Progenitor cell of endocrine pancreas (in vitro differentiated cells): Measurements from ENCODE around the gene SEC24D. TPM values are rescaled to one million over a fixed set of nuclear protein-coding genes. Genes with fewer than 3 reads are reported as not detected.

Experiments
- DNase-seq: peaks from one replicate; pipeline ENCODE4 v3.0.0; 2021; ENCODE audit warnings: low spot score; ENCODE audit not compliant: unreplicated experiment
- H3K27ac Mint-ChIP-seq: 2 replicates; pipeline ENCODE4 v1.8.0; 2021; ENCODE audit warnings: mild to moderate bottlenecking, moderate library complexity, mixed read lengths
- H3K27me3 Mint-ChIP-seq: 2 replicates; pipeline ENCODE4 v1.8.0; 2021; ENCODE audit warnings: mixed read lengths
- H3K36me3 Mint-ChIP-seq: 2 replicates; pipeline ENCODE4 v1.8.0; 2022; ENCODE audit warnings: mixed read lengths; ENCODE audit not compliant: insufficient read depth
- H3K4me1 Mint-ChIP-seq: 2 replicates; pipeline ENCODE4 v1.8.0; 2021; ENCODE audit warnings: low read depth, mixed read lengths
- H3K4me3 Mint-ChIP-seq: 2 replicates; pipeline ENCODE4 v1.8.0; 2021; ENCODE audit warnings: low read depth, mild to moderate bottlenecking, moderate library complexity, mixed read lengths
- H3K9me3 Mint-ChIP-seq: 2 replicates; pipeline ENCODE4 v1.8.0; 2021; ENCODE audit warnings: low read depth, mixed read lengths
- total RNA-seq: library from RNA; stranded (reverse); gene quantifications from 2 replicates; pipeline ENCODE4 v1.2.1, GENCODE V29; 2021
- TF ChIP-seq, protein P1 (sequence below): fragments of 200-600 bp; sonication (generic); IDR thresholded peaks from one replicate; pipeline ENCODE4 v1.5.0; 2021; ENCODE audit warnings: antibody characterized with exemption, mild to moderate bottlenecking; ENCODE audit not compliant: unreplicated experiment

Gene SEC24D
- total RNA-seq, 1 donor from 2014 or later = 30.2 TPM

DNA sequence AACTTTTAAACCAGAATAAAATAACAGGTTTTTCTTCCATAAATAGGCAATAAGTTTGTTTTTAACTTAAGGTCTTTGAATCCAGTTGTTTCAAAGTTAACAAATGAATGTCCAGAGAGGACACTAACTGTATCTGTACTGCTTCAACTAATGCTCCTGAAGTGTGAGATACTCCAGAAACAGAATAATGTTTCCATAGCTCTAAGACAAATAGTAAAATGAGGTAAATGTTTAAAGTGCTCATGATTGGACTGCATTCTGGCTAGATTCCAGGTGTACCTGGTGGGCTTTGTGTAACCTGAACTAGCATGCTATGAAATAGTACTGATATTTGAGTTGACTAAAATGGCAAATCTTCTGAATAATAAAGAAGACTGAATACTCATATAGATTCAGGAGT lies 99.0 kb downstream of the SEC24D start:
- no peak for DNase-seq
- Mint-ChIP-seq H3K27me3 (no peaks in the 10 kb centered on the region), H3K4me3 (no peak overlapping the region), H3K36me3 (peaks cover 4% of the 10 kb centered on the region), H3K4me1 (no peaks in the 10 kb centered on the region), H3K9me3 (no peaks in the 10 kb centered on the region), H3K27ac (no peak overlapping the region)
- TF ChIP-seq, protein P1, sequence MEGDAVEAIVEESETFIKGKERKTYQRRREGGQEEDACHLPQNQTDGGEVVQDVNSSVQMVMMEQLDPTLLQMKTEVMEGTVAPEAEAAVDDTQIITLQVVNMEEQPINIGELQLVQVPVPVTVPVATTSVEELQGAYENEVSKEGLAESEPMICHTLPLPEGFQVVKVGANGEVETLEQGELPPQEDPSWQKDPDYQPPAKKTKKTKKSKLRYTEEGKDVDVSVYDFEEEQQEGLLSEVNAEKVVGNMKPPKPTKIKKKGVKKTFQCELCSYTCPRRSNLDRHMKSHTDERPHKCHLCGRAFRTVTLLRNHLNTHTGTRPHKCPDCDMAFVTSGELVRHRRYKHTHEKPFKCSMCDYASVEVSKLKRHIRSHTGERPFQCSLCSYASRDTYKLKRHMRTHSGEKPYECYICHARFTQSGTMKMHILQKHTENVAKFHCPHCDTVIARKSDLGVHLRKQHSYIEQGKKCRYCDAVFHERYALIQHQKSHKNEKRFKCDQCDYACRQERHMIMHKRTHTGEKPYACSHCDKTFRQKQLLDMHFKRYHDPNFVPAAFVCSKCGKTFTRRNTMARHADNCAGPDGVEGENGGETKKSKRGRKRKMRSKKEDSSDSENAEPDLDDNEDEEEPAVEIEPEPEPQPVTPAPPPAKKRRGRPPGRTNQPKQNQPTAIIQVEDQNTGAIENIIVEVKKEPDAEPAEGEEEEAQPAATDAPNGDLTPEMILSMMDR = no peak

DNA sequence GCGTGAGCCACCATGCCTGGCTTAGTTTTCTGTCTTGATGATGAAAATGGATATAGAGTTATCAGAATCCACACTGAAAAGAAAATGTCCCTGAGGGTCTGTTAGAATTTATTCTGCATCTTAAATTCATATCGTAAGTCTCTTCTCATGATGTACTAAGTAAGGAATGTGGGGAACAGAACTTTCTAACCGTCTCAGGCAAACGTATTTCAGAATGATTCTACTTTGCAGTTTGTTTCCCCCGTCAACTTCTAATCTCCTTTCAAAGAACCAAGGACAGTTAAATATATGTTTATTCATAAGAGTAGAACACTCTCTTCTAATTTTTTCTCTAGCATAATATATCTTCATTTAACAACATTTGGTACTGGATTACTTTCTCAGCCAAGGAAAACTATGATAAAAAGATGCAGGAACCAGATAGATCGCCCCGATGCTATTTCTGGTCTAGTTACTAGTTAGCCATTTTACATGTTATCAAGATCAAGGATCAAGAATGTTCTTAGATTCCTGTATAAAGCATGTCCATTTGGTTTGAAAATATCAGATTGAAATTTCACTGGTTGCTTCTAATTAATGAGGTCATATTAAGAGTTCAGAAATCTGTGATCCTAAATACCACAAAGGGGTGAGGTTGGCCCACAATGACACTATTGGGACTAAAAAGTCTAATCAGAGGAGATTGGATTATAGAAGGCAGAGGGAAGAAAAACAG lies 101.3 kb downstream of the SEC24D start:
- Mint-ChIP-seq H3K4me1 (no peaks in the 10 kb centered on the region), H3K9me3 (no peaks in the 10 kb centered on the region), H3K27me3 (no peaks in the 10 kb centered on the region), H3K27ac (peak overlapping the region; percentile 22), H3K36me3 (peaks cover 3% of the 10 kb centered on the region), H3K4me3 (no peak overlapping the region)
- TF ChIP-seq, protein P1 = no peak
- no peak for DNase-seq

DNA sequence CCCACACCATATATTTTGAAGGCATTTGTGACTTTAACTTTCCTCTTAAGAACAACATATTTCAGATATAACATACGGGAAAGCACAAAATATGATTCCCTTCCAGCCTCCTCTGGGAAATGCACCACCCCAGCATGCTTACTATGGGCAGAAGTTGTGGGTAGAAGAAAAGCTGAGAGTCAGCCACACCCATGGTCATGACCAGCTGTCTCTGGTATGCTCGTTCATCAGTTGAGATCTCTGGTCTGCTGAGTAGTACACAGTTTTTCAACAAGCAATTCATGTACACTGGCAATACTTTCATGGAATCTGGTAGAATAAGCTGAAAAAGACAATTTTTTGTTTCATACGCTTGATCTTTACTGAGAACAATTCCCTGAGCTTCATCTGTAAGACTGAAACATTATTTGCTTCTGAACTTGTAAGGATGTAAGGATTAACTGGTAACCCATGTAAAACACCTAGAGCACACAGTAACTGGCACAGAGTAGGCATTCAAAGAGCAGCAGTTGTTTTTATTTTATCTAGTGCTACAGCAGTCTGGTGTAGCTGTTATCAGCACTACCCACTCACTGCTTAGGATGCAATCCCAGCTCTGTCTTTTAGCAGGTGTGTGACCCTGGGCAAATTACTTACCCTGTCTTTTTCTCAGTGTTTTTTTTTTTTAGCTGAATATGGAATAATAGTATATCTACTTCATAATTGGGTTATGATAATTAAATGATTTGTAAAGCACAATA lies 103.2 kb downstream of the SEC24D start:
- H3K4me3 Mint-ChIP-seq = no peak overlapping the region
- H3K27ac Mint-ChIP-seq = no peak overlapping the region
- H3K27me3 Mint-ChIP-seq = no peaks in the 10 kb centered on the region
- no peak for DNase-seq
- TF ChIP-seq, protein P1 = no peak
- H3K36me3 Mint-ChIP-seq = peaks cover 2% of the 10 kb centered on the region
- H3K9me3 Mint-ChIP-seq = no peaks in the 10 kb centered on the region
- no peaks in the 10 kb centered on the region for H3K4me1 Mint-ChIP-seq

DNA sequence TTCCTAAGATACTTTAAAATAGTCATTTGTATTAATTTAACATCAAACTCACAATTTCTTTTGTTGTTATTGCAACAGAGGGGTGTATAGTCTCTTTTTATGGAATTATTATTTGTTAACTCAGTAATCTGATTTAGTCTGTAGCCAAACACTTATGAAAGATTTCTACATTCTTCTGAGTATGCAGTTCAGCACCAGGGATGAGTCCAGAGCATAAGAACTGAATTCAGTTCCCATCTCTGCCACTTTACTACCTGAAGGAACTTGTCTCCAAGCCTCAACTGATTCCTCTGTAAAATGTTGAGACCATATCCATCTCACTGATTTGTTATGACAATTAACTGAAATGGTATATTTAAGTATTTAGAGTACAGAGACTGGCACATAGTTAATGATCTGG lies 105.2 kb downstream of the SEC24D start:
- TF ChIP-seq, protein P1 = no peak
- Mint-ChIP-seq H3K27me3 (no peaks in the 10 kb centered on the region), H3K9me3 (no peaks in the 10 kb centered on the region), H3K27ac (no peak overlapping the region), H3K36me3 (peaks cover 2% of the 10 kb centered on the region), H3K4me1 (no peaks in the 10 kb centered on the region), H3K4me3 (no peak overlapping the region)
- DNase-seq = no peak

DNA sequence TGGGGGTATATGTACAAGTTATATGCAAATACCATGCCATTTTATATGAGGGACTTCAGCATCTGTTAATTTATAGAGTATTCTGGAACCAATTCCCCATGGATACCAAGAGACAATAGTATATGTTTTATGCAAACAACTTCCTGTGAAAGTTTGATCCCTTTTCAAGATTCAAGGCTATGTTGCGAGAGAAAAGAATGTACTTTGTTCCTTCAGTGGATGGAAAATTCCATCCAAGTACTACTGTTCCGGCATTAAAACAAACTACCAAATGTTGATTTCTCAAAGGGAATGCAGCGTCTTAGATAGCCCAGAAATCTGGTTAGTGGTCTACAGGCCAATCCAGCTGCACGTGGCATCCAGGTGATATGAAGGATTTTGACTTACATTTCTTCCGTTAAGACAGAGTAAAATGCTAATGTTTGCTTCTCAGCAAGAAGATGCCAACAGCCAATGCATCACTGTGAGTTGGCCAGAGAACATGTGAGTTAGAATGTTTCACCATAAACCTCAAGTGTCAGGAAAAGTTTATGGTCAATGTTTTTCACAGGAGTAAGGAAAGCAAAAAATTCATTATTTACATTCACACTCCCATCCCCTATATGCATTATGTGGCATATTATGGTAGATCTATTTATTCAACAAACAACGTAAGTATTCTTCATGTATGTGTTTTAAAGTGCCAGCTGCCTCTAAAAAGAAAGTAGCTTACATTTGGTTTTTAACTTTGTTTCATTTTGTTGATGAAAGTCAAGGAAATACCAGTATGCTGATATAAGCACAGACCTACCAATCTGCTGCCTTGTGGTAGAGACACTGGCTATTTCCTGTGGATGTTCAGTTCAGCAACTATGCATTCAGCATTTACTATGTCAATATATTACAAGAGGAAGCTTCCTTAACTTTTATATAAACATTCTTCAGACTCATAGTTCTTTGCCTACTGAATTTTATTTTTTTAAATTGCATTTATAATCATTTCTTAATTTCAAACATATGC lies 106.3 kb downstream of the SEC24D start:
- no peak overlapping the region for H3K27ac Mint-ChIP-seq
- no peaks in the 10 kb centered on the region for H3K9me3 Mint-ChIP-seq
- H3K4me1 Mint-ChIP-seq = no peaks in the 10 kb centered on the region
- no peaks in the 10 kb centered on the region for H3K27me3 Mint-ChIP-seq
- H3K36me3 Mint-ChIP-seq = peaks cover 2% of the 10 kb centered on the region
- no peak for DNase-seq
- TF ChIP-seq, protein P1 = no peak
- H3K4me3 Mint-ChIP-seq = no peak overlapping the region
